Frontal cortex (tissue), 4 donors: ENCODE measurements around the gene RTN4R. TPM values are rescaled to one million over a fixed set of nuclear protein-coding genes. Genes with fewer than 3 reads are reported as not detected.

Experiments
- DNase-seq, 2 donors: peaks; one replicate each; pipeline ENCODE4 v3.0.0; 2012; ENCODE audit warnings: low spot score in 2 of 2
- FAIRE-seq: peaks from 2 replicates; lab custom pipeline; 2012; peaks lifted over from hg19 to GRCh38; lab: Jason Lieb, UNC
- total RNA-seq: library from RNA; depleted of rRNA; stranded (reverse); fragments of >200 nt; gene quantifications from one replicate; pipeline ENCODE4 v1.2.3, GENCODE V29; 2014
- donor health status: control.
- donor health status: control.
- donor health status: control.

The RTN4R gene
- total RNA-seq, 1 donor from 2014 or later, result 10.2 TPM

GRCh38 chr22:20261848-20262581, 6.1 kb downstream of the RTN4R start:
- DNase-seq, result no peak
- no peak for FAIRE-seq

DNA sequence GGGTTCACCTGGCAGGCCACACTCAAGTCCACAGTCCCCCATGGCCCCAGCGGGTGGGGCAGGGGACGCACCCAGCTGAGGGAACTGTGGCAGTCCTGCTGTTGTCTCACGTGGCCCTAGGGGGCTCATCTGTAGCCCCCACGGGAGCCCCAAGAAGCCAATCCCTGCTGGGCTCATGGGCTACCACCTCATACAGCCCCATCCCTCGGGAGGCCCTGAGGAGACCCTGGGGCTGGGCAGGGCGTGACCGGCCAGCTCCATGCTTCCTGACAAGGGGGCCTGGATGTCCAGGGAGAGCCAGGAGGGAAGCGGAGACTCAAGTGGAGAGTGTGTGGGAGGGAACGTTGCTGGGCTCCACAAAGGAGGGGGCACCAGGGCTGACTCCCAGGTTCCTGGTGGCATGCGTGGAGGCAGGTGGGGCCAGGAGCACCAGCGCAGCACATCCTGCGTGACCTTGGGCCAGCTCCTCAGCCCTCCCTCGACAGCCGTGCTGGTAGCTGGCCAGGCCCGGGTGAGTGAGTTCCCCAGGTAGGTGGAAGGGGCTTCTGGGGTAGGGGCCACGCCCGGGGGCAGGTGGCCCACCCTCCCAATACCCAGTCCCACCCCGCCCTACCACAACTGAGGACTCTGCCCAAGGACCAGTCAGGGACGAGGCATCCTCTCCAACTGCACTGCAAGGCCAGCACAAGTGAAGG, 7.9 kb downstream of the RTN4R start:
- DNase-seq (no peak), FAIRE-seq (no peak)

- DNase-seq (no peak), FAIRE-seq (no peak)
Measured at GRCh38 chr22:20259327-20259688, 8.8 kb downstream of the RTN4R start.

DNA sequence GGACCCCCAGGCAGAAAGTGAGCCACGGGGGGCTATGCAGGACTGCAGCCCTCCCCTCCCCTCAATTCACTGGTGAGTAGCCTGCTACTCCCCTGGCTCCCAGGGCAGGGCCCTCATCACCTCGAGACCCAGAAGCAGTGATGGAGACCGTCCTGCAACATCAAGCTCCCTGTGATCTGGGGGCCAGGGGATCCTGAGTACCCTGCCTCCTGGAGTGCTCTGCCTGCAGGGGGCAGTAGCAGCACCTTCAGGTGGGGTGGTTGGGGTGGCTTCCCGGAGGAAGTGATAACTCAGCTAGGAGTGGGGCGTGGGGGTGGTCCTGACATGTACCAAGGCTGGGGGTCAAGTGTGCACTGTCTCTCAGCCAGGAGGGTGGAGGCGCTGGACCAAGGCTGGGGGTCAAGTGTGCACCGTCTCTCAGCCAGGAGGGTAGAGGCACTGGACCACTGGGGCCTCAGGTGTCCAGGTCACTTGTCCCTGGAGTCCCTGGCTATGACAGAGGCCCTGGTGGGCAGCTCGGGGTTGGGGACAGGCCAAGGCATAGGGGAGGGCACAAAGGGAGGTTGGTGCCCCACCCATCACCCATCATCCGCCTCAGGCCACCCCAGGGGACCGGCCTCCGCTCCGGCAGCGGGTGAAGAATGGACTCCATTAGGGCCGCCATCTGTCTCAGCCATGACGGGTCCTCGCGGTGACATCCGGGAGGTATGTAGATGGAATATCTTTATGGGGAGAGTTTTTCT, 9.4 kb downstream of the RTN4R start:
- DNase-seq (no peak), FAIRE-seq (no peak)

DNA sequence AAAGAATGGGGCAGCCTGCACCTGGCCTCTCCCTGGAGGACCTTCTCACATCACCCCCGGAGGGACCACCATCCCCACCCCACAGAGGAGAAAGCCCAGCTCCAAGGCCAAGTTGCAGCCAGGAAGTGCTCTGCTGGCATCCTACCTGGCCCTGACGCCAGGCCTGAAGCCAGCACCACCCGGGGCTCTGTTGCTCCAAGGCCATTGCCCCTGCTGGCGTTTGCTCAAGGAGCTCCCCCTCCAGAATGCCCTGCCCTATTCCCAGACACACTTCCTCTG, 10.2 kb downstream of the RTN4R start:
- no peak for DNase-seq
- FAIRE-seq, result no peak

DNA sequence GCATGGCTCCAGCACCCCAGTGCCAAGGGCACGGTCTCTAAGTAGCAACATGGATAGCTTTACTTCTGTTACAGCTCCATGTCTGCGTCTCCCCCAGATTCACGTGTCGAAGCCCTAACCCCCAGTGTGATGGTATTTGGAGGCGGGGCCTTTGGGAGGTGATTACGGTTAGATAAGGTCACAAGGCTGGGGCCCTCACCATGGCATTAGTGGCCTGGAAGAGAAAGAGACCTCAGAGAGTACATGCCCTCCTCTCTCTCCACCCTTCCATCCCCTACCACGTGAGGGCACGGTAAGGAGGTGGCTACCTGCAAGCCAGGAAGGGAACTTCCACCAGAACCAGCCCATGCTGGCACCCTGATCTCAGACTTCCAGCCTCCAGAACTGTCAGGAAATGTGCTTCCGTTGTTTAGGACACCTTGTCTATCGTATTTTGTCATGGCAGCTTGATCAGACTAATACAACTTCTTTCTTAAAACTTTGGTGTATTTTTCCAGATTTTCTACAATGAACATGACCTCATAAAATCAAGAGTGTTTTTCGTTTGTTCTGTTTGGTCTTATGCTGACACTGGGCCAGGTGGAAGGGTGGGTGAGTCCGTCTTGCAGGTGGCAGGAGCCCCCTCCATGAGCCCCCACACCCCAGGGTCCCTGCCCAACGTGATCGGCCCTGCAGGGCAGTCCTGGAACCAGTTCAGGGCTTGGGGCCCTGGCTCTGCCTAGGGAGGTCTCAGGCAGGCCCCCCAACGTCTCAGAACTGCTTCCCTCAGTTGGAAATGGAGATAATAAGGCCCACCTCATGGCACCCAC, 10.7 kb downstream of the RTN4R start:
- no peak for DNase-seq
- FAIRE-seq, result no peak

DNA sequence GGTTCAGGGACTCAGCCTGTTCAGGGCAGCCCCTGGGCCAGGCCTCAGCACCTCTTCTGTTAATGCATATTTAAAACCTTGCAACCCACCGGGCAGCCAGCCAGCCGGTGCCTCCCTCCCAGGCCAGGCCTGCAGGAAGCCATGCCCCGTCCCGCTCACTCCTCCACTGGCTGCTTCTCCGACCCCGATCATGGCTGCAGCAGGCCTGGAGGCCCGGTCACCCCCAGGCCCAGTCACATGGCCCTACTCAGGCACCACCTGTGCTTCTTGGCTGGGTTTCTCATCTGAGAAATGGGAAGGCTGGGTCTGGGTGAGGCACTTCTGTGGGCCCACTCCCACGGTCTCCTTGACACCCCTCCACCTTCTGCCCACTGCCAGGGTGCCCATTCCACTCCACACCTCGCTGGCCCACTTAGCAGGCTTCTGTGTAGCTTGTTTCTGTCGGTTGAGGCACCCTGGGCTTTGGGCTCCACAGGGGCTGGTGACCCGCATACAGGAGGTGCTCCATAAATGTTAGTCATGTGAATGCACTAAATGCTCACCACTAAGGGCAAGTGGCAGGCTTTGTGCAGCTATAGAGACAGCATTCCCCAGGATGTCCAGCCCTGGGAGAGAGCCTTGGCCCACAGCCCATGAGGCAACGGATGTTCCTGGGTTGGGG, 11.4 kb downstream of the RTN4R start:
- DNase-seq (no peak), FAIRE-seq (no peak)

DNA sequence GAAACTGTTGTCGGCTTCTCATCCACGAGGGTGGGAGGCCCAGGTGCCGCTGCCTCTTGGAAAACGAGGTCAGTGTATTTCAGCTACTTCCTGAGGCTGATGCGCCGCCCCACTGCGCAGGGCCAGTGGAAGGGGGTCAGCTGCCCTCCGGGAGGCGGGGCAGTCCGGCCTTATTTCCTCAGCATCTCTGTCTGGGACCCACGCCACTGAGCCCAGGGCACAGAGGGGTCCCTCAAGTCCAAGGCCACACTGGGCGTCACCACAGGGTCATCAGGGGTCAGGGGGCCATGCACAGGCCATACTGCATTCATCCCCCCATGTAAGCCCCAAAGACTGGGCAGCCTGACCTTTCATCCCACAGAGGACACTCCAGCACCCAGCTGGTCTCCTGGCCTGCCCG, 12.1 kb downstream of the RTN4R start:
- no peak for FAIRE-seq

DNA sequence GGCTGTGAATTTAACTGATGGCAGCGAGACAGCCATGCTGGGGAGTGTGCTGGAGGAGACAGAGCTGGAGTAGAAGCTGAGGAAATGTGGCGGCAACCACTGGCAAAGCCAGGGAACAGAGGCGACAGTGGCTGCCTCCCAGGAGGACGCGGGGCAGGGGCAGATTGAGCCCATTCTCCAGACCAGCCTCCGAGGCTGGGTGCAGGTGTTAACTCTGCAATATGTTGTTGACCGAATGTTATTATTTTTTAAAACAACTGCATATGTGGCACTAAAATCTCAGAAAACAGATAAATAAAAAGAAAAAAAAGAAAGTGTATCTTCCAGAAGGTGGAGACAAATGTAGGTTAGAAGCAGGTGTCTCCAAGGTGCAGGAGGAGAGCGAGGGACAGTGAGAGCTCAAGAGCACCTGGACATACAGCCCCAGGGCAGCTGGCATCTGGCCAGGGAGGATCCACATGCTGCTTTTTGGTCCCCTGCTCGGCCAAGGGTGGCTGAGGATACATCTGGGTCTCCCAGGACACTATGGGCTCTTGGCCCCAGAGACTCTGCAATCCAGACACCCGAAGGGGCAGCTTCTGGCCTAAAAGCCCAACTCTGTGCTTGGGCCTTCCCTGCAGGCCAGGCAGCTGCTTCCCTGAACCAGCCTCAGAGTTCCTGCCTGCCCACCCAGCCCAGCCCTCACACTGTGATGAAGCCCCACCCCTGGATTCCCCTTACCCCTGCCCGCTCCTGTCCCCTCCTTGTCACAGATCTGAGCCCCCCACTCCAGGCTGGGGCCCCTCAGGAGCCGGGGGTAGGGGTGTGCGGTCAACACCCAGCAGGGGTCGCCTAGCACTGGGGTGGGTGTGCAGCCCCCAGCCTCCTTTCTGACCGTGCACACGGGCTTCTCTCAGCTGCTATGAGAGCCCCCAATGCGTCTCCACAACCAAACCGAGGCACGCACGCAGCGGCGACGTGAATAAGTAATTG, 12.9 kb downstream of the RTN4R start:
- DNase-seq (peak in 1 of 2 donors; percentile 14), FAIRE-seq (no peak)

More for the DNA sequence above, 12.1 kb downstream of the RTN4R start:
- no peak for DNase-seq

DNA sequence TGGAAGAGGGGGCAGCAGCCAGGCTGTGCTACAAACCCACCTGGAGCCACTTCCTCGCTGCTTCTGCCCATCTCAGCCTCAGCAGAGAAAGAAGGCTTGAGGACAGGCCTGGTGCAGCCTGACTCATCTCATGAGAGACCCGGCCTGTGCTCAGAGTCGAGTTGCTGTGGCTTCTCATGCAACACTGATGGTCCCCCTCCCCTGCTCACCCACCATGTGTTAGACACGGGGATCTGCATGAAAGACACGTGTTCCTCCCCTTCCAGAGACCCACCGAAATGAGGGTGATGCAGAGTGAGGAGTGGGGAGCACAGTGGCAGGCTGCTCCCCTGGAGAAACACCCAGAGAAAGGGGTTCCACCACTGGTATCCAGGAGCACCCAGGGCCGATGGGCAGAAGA, 15.0 kb downstream of the RTN4R start:
- DNase-seq (no peak), FAIRE-seq (no peak)

- FAIRE-seq (no peak), DNase-seq (no peak)
Measured at GRCh38 chr22:20251981-20252380, 16.1 kb downstream of the RTN4R start.

GRCh38 chr22:20251491-20251890, 16.6 kb downstream of the RTN4R start:
- no peak for FAIRE-seq
- DNase-seq, result no peak

GRCh38 chr22:20249797-20250354, 18.2 kb downstream of the RTN4R start:
- FAIRE-seq (no peak), DNase-seq (no peak)

DNA sequence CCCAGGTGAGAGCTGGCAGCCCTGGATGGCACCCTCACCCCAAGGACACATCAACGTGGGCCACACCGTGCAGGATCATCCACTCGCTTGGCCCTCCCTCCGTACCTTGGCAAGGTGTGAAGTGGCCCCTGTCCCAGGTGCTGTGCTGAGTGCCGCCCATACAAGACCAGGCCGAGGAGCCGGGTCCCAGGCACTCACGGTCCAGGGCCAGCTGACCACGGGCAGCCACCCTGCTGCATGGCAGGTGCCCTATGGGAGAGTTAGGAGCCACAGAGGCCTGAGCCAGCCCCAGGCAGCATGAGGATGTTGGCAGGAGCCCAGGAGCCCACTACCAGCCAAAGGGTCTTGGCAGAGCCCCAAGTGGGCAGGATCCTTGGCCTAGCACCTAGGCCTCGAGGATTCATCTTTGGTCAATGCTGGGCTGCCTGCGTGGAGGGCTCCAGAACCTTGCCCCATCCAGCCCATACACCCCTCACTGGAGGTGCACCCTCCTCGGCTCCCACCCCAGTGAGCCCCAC, 19.6 kb downstream of the RTN4R start:
- DNase-seq (no peak), FAIRE-seq (no peak)

DNA sequence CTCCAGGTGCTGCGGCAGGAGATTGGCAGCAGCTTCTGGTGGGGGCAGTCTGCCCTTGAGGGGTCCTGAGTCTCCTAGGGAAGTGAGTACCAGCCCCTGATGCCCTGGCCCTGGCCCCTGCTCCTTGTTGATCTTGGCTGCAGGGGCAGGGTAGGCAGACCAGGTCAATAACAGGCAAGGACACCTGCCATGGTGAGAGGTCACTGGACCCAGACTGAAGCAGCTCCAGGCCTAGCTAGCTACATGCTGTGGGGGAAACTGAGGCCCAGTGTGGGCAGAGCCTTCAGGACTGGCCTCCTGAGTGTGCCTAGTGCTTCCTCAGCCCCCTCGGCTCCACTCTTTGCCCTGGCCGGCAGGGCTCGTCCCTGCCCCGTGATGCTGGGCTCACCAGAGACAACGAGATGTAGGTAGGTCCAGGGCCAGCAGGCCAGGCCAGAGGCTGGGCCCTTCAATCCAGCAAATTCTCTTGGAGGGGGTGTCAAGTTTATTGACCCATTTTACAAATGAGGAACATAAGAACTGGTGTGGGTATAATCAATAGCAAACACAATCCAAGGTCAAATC, 20.4 kb downstream of the RTN4R start:
- FAIRE-seq (no peak), DNase-seq (no peak)

DNA sequence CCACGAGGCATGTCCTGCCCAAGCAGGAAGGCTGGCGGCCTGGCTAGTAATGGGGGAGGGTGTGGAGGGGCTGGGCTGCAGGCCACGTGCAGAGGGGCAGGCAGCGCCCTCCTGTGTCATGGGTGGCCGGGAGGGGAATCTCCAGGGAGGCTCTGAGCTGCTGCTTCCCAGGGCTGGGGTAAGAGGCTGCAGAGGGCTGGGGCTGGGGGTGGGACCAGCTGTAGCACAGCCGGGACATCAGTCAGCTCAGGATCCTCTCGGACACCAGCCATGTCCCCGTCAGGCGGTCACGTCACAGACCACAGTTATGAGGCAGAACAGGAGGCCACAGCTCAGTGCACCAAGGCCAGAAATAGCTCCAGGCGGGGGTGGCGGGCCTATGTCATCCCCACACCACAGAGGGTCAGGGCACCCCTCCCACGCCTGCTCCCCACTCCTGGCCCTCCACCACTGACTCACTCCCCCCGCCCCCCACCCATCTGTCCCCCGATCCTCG, 21.1 kb downstream of the RTN4R start:
- DNase-seq (peak in 1 of 2 donors; percentile 56), FAIRE-seq (no peak)

DNA sequence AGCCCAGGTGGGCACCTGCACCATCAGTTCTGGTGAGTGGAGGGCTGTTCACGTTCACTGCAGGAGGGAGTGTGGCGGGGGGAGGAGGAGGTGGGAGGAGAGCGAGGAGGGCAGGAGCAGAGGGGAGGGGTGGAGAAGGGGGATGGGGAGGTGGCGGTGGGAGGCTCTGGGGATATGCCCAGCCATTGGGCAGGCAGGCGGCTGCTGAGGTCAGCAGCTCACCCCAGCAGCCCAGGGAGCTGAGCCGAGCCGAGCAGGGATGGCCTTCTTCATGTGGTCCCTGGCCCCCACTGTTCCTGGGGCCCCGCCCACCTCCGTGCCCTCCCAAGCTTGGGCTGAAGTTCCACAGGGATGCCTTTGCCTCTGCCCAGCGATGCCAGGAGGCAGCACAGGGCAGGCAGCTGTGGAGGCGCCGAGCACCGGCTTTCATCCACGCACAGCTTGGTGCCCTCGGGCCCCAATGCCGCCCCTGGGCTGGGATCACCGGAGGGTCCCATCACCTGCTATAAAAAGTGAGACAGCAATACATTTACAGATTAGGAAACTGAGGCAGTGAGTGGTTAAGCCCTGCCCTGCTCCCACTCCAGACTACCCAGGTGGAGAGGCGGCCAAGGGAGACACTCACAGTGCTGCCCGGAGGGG, 21.6 kb downstream of the RTN4R start:
- FAIRE-seq, result no peak
- no peak for DNase-seq
